GM23248 (cell line): Measurements from ENCODE around the gene ANKRD11. TPM values are rescaled to one million over a fixed set of nuclear protein-coding genes. Genes with fewer than 3 reads are reported as not detected.
A peak's percentile ranks its signal among the peaks of the same experiment; 100 is the strongest.

Experiments used
- DNase-seq: peaks from one replicate; pipeline ENCODE4 v3.0.0-alpha.2; 2015
- H2AFZ ChIP-seq: fragments of 200-600 bp; sonication (generic); 2 replicates; pipeline ENCODE4 v1.6.1; 2016; ENCODE audit warnings: antibody characterized with exemption
- H3F3A ChIP-seq: fragments of 200-600 bp; sonication (generic); 2 replicates; pipeline ENCODE4 v1.6.1; 2016; ENCODE audit warnings: mild to moderate bottlenecking, antibody characterized with exemption, mixed run types; ENCODE audit not compliant: insufficient read depth
- H3K27ac ChIP-seq: fragments of 200-600 bp; sonication (generic); 2 replicates; pipeline ENCODE4 v1.5.1; 2016; ENCODE audit warnings: mild to moderate bottlenecking
- H3K27me3 ChIP-seq: fragments of 200-600 bp; sonication (generic); replicated peaks from 2 replicates; pipeline ENCODE4 v1.6.1; 2016; ENCODE audit warnings: mild to moderate bottlenecking; ENCODE audit not compliant: insufficient read depth
- H3K36me3 ChIP-seq: fragments of 200-600 bp; sonication (generic); 2 replicates; pipeline ENCODE4 v1.6.1; 2016; ENCODE audit warnings: low read depth, mild to moderate bottlenecking
- H3K4me1 ChIP-seq: fragments of 200-600 bp; sonication (generic); 2 replicates; pipeline ENCODE4 v1.6.1; 2016; ENCODE audit warnings: mild to moderate bottlenecking; ENCODE audit not compliant: insufficient read depth
- H3K4me2 ChIP-seq: fragments of 200-600 bp; sonication (generic); one replicate; pipeline ENCODE4 v1.6.1; 2016; ENCODE audit warnings: mild to moderate bottlenecking; ENCODE audit not compliant: unreplicated experiment
- H3K4me3 ChIP-seq: fragments of 200-600 bp; sonication (generic); 2 replicates; pipeline ENCODE4 v1.5.1; 2016; ENCODE audit warnings: mild to moderate bottlenecking
- H3K79me2 ChIP-seq: fragments of 200-600 bp; sonication (generic); 2 replicates; pipeline ENCODE4 v1.6.1; 2016; ENCODE audit warnings: mild to moderate bottlenecking; ENCODE audit not compliant: insufficient read depth
- H3K9ac ChIP-seq: fragments of 200-600 bp; sonication (generic); 2 replicates; pipeline ENCODE4 v1.6.1; 2016; ENCODE audit warnings: mild to moderate bottlenecking
- H3K9me2 ChIP-seq: fragments of 200-600 bp; sonication (generic); 2 replicates; pipeline ENCODE4 v1.6.1; 2016; ENCODE audit warnings: mixed run types, mild to moderate bottlenecking, moderate library complexity; ENCODE audit not compliant: insufficient read depth
- H3K9me3 ChIP-seq: fragments of 200-600 bp; sonication (generic); one replicate; pipeline ENCODE4 v1.6.1; 2017; ENCODE audit warnings: low read depth
- H4K20me1 ChIP-seq: fragments of 200-600 bp; sonication (generic); 2 replicates; pipeline ENCODE4 v1.6.0; 2016; ENCODE audit not compliant: insufficient read depth
- EZH2 ChIP-seq: fragments of 200-600 bp; sonication (generic); IDR thresholded peaks from 2 replicates; pipeline ENCODE4 v1.6.1; 2018; ENCODE audit warnings: antibody characterized with exemption, mild to moderate bottlenecking; ENCODE audit not compliant: insufficient read depth, poor library complexity, severe bottlenecking
- EZH2phosphoT487 ChIP-seq: fragments of 200-600 bp; sonication (generic); IDR thresholded peaks from 2 replicates; pipeline ENCODE4 v1.6.1; 2018; ENCODE audit warnings: antibody characterized with exemption, moderate library complexity, mild to moderate bottlenecking, low read depth; ENCODE audit not compliant: insufficient read depth
- WGBS, 2 experiments: methylation state at CpG; one replicate each; pipeline ENCODE4 v1.1.6; 2015 to 2017; ENCODE audit warnings: low lambda C conversion rate in 2 of 2, low coverage in 1 of 2; ENCODE audit errors: missing lambda C conversion rate in 2 of 2; 5-methylcytosine and 5-hydroxymethylcytosine counted together
- in situ Hi-C: fragments of 300-500 bp; cut with MboI; formaldehyde crosslinking; loops from 2 replicates; pipeline ENCODE4 v1.15.0; 2020
- polyA plus RNA-seq: library from polyadenylated mRNA; unstranded; fragments of >200 nt; fragmentation: Nextera tagmentation; extraction: Ambion mirVana; gene quantifications from 2 replicates; pipeline ENCODE4 v1.2.1, GENCODE V29; 2016
- total RNA-seq: library from RNA; depleted of rRNA; stranded (reverse); fragments of >200 nt; shearing (Covaris generic); gene quantifications from 2 replicates; pipeline ENCODE4 v1.2.3, GENCODE V29; 2014

ANKRD11 gene
- total and polyA plus RNA-seq, 2 experiments from 2014 or later: 39.3 to 84.7 TPM

DNA sequence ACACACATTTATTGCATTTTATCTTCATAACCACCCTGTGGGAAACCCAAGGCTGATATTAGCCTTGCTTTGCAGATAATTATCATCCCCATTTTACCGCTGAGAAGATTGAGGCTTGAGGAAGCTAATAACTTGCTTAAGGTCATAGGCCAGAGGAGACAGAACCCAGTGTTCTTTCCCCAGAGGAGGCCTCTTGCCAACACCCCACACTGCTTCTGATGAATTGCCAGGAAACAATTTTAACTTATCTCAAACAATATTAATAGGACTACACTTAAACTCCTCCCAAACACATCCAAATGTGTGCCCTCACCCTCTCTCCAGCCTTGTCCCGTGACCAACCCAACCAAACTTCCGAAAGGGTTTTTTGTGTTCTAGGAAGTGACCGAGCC is 15.7 kb upstream of the ANKRD11 start:
- peak overlapping the region; percentile 89 for H3K9ac ChIP-seq
- H3K4me2 ChIP-seq: peak overlapping the region; percentile 79
- H2AFZ ChIP-seq: peak overlapping the region; percentile 71
- peaks cover 40% of the 10 kb centered on the region for H3K79me2 ChIP-seq
- no peak for DNase-seq
- WGBS, 2 experiments: 53 to 63% methylated on average over 4 of the region's 4 CpGs
- H3K4me1 ChIP-seq: peaks cover 24% of the 10 kb centered on the region
- H4K20me1 ChIP-seq: no peaks in the 10 kb centered on the region
- H3K27ac ChIP-seq: peak overlapping the region; percentile 12; the same call in 1 of the 2 replicates
- no peaks in the 10 kb centered on the region for H3K9me3 ChIP-seq
- no peaks in the 10 kb centered on the region for H3K27me3 ChIP-seq
- peaks cover 9% of the 10 kb centered on the region for H3K36me3 ChIP-seq
- in situ Hi-C loops: loop anchor here (10.0 kb wide), 1 partner anchor 161 kb away; no protein-coding TSS in a partner anchor
- TF ChIP-seq EZH2phosphoT487: no peak
- TF ChIP-seq EZH2: no peak
- H3F3A ChIP-seq: peaks cover 31% of the 10 kb centered on the region; the same call in 1 of the 2 replicates
- no peaks in the 10 kb centered on the region for H3K9me2 ChIP-seq
- peak overlapping the region; percentile 86 for H3K4me3 ChIP-seq

DNA sequence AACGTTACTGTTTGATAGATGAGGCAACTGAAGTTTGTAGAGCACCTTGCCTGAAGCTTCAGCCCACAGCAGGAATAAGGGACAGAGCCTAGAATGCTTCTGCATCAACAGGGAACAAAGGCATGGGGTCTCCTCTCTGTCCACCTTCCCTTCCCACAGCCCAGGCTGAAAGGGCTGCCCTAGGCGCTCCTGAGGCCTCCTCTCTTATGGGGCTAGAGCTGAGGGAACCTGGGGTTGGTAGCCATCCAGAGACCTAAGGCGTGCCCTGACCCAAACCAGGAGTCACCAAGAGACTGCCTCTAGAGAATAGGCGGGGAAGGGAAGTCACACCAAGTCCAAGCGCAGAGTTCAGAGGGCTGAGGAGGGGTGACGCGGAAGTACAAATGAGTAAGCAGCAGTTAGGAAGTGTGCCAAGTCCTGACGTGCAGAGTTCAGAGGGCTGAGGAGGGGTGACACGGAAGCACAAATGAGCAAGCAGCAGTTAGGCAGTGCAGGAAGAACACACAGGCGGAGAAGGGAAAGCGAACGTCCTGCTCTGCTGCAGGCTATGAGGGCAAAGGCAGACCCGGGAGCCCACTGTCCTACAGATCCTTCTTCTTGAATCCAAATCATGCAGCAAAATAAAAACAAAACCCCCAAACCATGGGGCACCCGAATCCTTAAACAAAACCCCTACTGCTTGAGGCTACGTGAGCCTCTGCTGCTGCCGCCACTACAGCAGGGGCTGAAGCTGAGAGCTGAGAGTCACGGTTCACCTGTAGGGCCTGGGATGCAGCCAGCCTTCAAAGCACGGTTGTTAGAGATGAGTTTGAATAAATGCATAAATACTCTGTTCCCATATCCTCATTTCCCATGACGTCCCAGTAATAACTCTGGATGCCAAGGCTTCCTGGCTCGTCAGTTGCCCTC is 15.1 kb upstream of the ANKRD11 start:
- no peaks in the 10 kb centered on the region for H3K27me3 ChIP-seq
- peak overlapping the region; percentile 71 for H2AFZ ChIP-seq
- peak; percentile 74 for DNase-seq
- H3F3A ChIP-seq: peaks cover 31% of the 10 kb centered on the region; the same call in 1 of the 2 replicates
- H3K4me3 ChIP-seq: 0 out of 2 replicates have a peak overlapping the region, but pooled peaks have one; percentile 86
- peak overlapping the region; percentile 89 for H3K9ac ChIP-seq
- 62 to 66% methylated on average over 20 of the region's 20 CpGs for WGBS, 2 experiments
- H3K9me3 ChIP-seq: no peaks in the 10 kb centered on the region
- H3K4me2 ChIP-seq: peak overlapping the region; percentile 79
- in situ Hi-C loops: loop anchor here (10.0 kb wide), 1 partner anchor 161 kb away; no protein-coding TSS in a partner anchor
- TF ChIP-seq EZH2phosphoT487: no peak
- TF ChIP-seq EZH2: no peak
- no peaks in the 10 kb centered on the region for H4K20me1 ChIP-seq
- peaks cover 2% of the 10 kb centered on the region; the same call in 1 of the 2 replicates for H3K36me3 ChIP-seq
- H3K9me2 ChIP-seq: no peaks in the 10 kb centered on the region
- H3K79me2 ChIP-seq: peaks cover 34% of the 10 kb centered on the region
- peak overlapping the region; percentile 43 for H3K27ac ChIP-seq
- H3K4me1 ChIP-seq: peaks cover 23% of the 10 kb centered on the region

- H3K36me3 ChIP-seq: no peaks in the 10 kb centered on the region
- no peaks in the 10 kb centered on the region for H3K9me2 ChIP-seq
- no peak overlapping the region for H3K4me3 ChIP-seq
- TF ChIP-seq EZH2phosphoT487: no peak
- TF ChIP-seq EZH2: no peak
- H2AFZ ChIP-seq: no peak overlapping the region
- no peak overlapping the region for H3K4me2 ChIP-seq
- H3K79me2 ChIP-seq: peaks cover 20% of the 10 kb centered on the region
- H3K9me3 ChIP-seq: no peaks in the 10 kb centered on the region
- 85% methylated on average over 7 of the region's 7 CpGs for WGBS, 2 experiments
- H3K27me3 ChIP-seq: no peaks in the 10 kb centered on the region
- H3F3A ChIP-seq: peaks cover 20% of the 10 kb centered on the region; the same call in 1 of the 2 replicates
- H4K20me1 ChIP-seq: no peaks in the 10 kb centered on the region
- no peak overlapping the region for H3K27ac ChIP-seq
- H3K9ac ChIP-seq: no peak overlapping the region
- no peak for DNase-seq
- H3K4me1 ChIP-seq: peaks cover 10% of the 10 kb centered on the region; the same call in 1 of the 2 replicates
- in situ Hi-C loops: loop anchor here (10.0 kb wide), 1 partner anchor 159 kb away; no protein-coding TSS in a partner anchor
Measured at GRCh38 chr16:89504091-89504490, 13.7 kb upstream of the ANKRD11 start.

GRCh38 chr16:89502081-89502843 is 11.9 kb upstream of the ANKRD11 start:
- peaks cover 17% of the 10 kb centered on the region; the same call in 1 of the 2 replicates for H3F3A ChIP-seq
- 83 to 84% methylated on average over 21 of the region's 21 CpGs for WGBS, 2 experiments
- TF ChIP-seq EZH2phosphoT487: no peak
- no peak for TF ChIP-seq EZH2
- H3K4me3 ChIP-seq: no peak overlapping the region
- H3K9me2 ChIP-seq: no peaks in the 10 kb centered on the region
- no peaks in the 10 kb centered on the region for H3K27me3 ChIP-seq
- H3K4me2 ChIP-seq: no peak overlapping the region
- no peak for DNase-seq
- no peaks in the 10 kb centered on the region for H4K20me1 ChIP-seq
- no peak overlapping the region for H3K9ac ChIP-seq
- H3K4me1 ChIP-seq: peaks cover 10% of the 10 kb centered on the region; the same call in 1 of the 2 replicates
- H3K9me3 ChIP-seq: no peaks in the 10 kb centered on the region
- H3K36me3 ChIP-seq: no peaks in the 10 kb centered on the region
- H3K79me2 ChIP-seq: peaks cover 11% of the 10 kb centered on the region
- no peak overlapping the region for H3K27ac ChIP-seq
- in situ Hi-C loops: loop anchor here (10.0 kb wide), 1 partner anchor 157 kb away; no protein-coding TSS in a partner anchor
- no peak overlapping the region for H2AFZ ChIP-seq
